ENCODE measurements around the gene DLEC1.

DNA sequence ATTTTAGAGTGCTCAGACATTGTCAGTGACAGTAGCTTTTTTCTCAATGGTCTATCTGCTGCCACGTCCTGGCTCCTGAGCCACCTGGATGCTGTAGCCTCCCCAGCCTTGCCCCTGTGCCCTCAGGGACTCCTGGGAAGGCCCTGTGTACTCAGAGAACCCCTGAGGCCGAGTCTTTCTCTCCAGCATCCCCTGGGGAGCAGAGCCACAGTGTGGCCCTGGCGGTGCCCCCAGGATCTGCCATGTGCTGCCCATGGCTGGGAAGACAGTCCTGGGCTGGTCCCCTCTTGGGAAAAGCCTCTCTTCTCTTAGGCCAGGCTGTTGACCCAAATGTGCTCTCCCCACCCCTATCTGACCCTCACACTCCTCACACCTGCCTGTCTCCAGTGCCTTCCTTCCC, 104.5 kb downstream of the DLEC1 start:
- TF ChIP-seq EZH2 (IDR thresholded peaks at IDR 0.05; ENCODE audit: insufficient read depth, poor library complexity, severe bottlenecking) (no peak), EZH2phosphoT487 (IDR thresholded peaks at IDR 0.05; ENCODE audit: insufficient read depth, low read depth) (no peak)
